HepG2 (cell line): ENCODE measurements around the gene RNF4. TPM values are rescaled to one million over a fixed set of nuclear protein-coding genes. Genes with fewer than 3 reads are reported as not detected.

Experiments used
- ATAC-seq: fragments of 200-7000 bp; cut with Tn5 transposase; 3 replicates; pipeline ENCODE4 v1.9.1; 2020; ENCODE audit warnings: mild to moderate bottlenecking, moderate library complexity
- BruUV-seq: library from RNA; stranded (reverse); fragments of 400-500 nt; replicated peaks from 2 replicates; lab custom pipeline; 2021; lab: Mats Ljungman, UMichigan
- CTCF ChIA-PET: fragments of 300-600 bp; formaldehyde crosslinking; extraction: SDS; loops from one replicate; lab custom pipeline; 2021; ENCODE audit warnings: low total read pairs, inconsistent platforms, low intra/inter-chr PET ratio; lab: Yijun Ruan, JAX
- POLR2A ChIA-PET: fragments of 350-600 bp; sonication (Branson Sonifier 250); formaldehyde crosslinking; loops from one replicate; lab custom pipeline; 2020; ENCODE audit warnings: antibody characterized with exemption, inconsistent platforms; lab: Yijun Ruan, JAX
- DNase-seq: peaks from one replicate; pipeline ENCODE4 v3.0.0-alpha.2; 2015; ENCODE audit warnings: low spot score
- FAIRE-seq: peaks from 3 replicates; lab custom pipeline; 2011; peaks lifted over from hg19 to GRCh38; lab: Jason Lieb, UNC
- H2AFZ ChIP-seq: one replicate; pipeline ENCODE4 v1.6.1; 2011; ENCODE audit warnings: low read length, inconsistent platforms
- H3K27ac ChIP-seq: fragments of 300-600 bp; 3 replicates; pipeline ENCODE4 v1.8.0; 2011; ENCODE audit warnings: mixed run types, mild to moderate bottlenecking, mixed read lengths, low read length, inconsistent platforms; ENCODE audit not compliant: insufficient read depth; ENCODE audit errors: extremely low read length
- H3K27me3 ChIP-seq, 2 experiments: fragments of 200-600 bp in 1 of 2; 2 replicates in 1 of 2; 3 replicates in 1 of 2; pipeline versions ENCODE4 v1.6.0 to v1.8.0; 2011; ENCODE audit warnings: low read length in 2 of 2, mild to moderate bottlenecking in 2 of 2, moderate library complexity in 2 of 2, inconsistent platforms in 1 of 2; ENCODE audit not compliant: insufficient read depth in 2 of 2, control insufficient read depth in 1 of 2
- H3K36me3 ChIP-seq, 2 experiments: fragments of 200-600 bp in 1 of 2; replicated peaks in 1 of 2; 2 replicates in 1 of 2; 3 replicates in 1 of 2; pipeline versions ENCODE4 v1.5.1 to v1.8.0; 2011; ENCODE audit warnings: low read length in 2 of 2, inconsistent platforms in 1 of 2; ENCODE audit not compliant: insufficient read depth in 2 of 2, control insufficient read depth in 1 of 2
- H3K4me1 ChIP-seq: 2 replicates; pipeline ENCODE4 v1.5.1; 2012; ENCODE audit warnings: low read length, inconsistent platforms; ENCODE audit not compliant: insufficient read depth
- H3K4me2 ChIP-seq: 2 replicates; pipeline ENCODE4 v1.6.0; 2011; ENCODE audit warnings: low read depth, low read length, inconsistent platforms
- H3K4me3 ChIP-seq, 3 experiments: fragments of 200-600 bp in 1 of 3; sonication (generic), shearing (Covaris generic) in 1 of 3; replicated peaks in 1 of 3; 2 replicates each; pipeline ENCODE4 v1.5.1; 2011 to 2016; ENCODE audit warnings: low read length in 3 of 3, inconsistent platforms in 2 of 3, low read depth in 2 of 3, mild to moderate bottlenecking in 2 of 3, control low read depth in 1 of 3, mixed read lengths in 1 of 3; ENCODE audit not compliant: insufficient read depth in 1 of 3
- H3K79me2 ChIP-seq: one replicate; pipeline ENCODE4 v1.6.1; 2011; ENCODE audit warnings: low read length, inconsistent platforms; ENCODE audit not compliant: insufficient read depth
- H3K9ac ChIP-seq: 2 replicates; pipeline ENCODE4 v1.6.0; 2011; ENCODE audit warnings: mild to moderate bottlenecking, low read depth, low read length, inconsistent platforms; ENCODE audit not compliant: insufficient read depth
- H3K9me3 ChIP-seq: 2 replicates; pipeline ENCODE4 v1.5.1; 2012; ENCODE audit warnings: mild to moderate bottlenecking, low read length
- H4K20me1 ChIP-seq: 2 replicates; pipeline ENCODE4 v1.6.0; 2011; ENCODE audit warnings: inconsistent platforms, mild to moderate bottlenecking, low read length, moderate library complexity; ENCODE audit not compliant: insufficient read depth
- HNRNPLL ChIP-seq: fragments of 200-400 bp; formaldehyde crosslinking; IDR thresholded peaks from 2 replicates; pipeline ENCODE4 v1.6.1; 2017; ENCODE audit warnings: mild to moderate bottlenecking, low read depth, low read length; ENCODE audit not compliant: poor library complexity, severe bottlenecking
- JUN ChIP-seq: sonication (generic); formaldehyde crosslinking; IDR thresholded peaks from 2 replicates; pipeline ENCODE4 v1.4.0; 2020; ENCODE audit warnings: mild to moderate bottlenecking, missing genetic modification reagents
- KDM4B ChIP-seq: sonication (generic); formaldehyde crosslinking; IDR thresholded peaks from 2 replicates; pipeline ENCODE4 v1.4.0; 2020; ENCODE audit warnings: missing genetic modification reagents
- MAF1 ChIP-seq: sonication (generic); formaldehyde crosslinking; IDR thresholded peaks from 2 replicates; pipeline ENCODE4 v1.5.0; 2020; ENCODE audit warnings: missing genetic modification reagents, borderline replicate concordance
- MYNN ChIP-seq: sonication (generic); formaldehyde crosslinking; IDR thresholded peaks from 2 replicates; pipeline ENCODE4 v1.4.0; 2020; ENCODE audit warnings: mild to moderate bottlenecking, low read depth, missing genetic modification reagents
- NCOA1 ChIP-seq: sonication (generic); formaldehyde crosslinking; IDR thresholded peaks from 2 replicates; pipeline ENCODE4 v1.9.0; 2021; ENCODE audit warnings: missing genetic modification reagents
- RORA ChIP-seq: sonication (generic); formaldehyde crosslinking; IDR thresholded peaks from 2 replicates; pipeline ENCODE4 v1.5.0; 2020; ENCODE audit warnings: mild to moderate bottlenecking, missing genetic modification reagents, moderate library complexity
- SRF ChIP-seq: IDR thresholded peaks from 2 replicates; pipeline ENCODE4 v1.6.1; 2011; ENCODE audit warnings: mild to moderate bottlenecking, low read depth, low read length, moderate library complexity
- SRSF4 ChIP-seq: fragments of 200-400 bp; formaldehyde crosslinking; IDR thresholded peaks from one replicate; pipeline ENCODE4 v1.6.1; 2018; ENCODE audit warnings: mild to moderate bottlenecking, low read depth, low read length, moderate library complexity; ENCODE audit not compliant: poor library complexity, severe bottlenecking
- WGBS: methylation state at CpG from one replicate; pipeline ENCODE4 v1.1.6; 2017; ENCODE audit warnings: low lambda C conversion rate; 5-methylcytosine and 5-hydroxymethylcytosine counted together
- in situ Hi-C: cut with HindIII; loops from 2 replicates; pipeline ENCODE4 v1.10.0; 2017; ENCODE audit warnings: low pct_unique_long_range_greater_than_20kb; ENCODE audit not compliant: extremely low pct_ligation_motif_present
- intact Hi-C: fragments of 100-400 bp; cut with micrococcal nuclease; formaldehyde crosslinking; loops from one replicate; pipeline ENCODE4 v1.10.0; 2022; ENCODE audit not compliant: unreplicated experiment
- polyA plus RNA-seq, 8 experiments: library from polyadenylated mRNA; depleted of rRNA in 3 of 8; stranded (reverse) in 7 of 8; unstranded in 1 of 8; fragments of >200 nt; fragmentation: Illumina TruSeq in 4 of 8; extraction: Trizol in 4 of 8; gene quantifications; 2 replicates each; pipeline versions ENCODE4 v1.2.1 to v1.2.3, GENCODE V29; 2011 to 2016; ENCODE audit warnings: low read depth in 4 of 8, missing spikeins in 1 of 8, mixed read lengths in 1 of 8; ENCODE audit not compliant: insufficient read depth in 1 of 8
- total RNA-seq, 5 experiments: library from RNA; depleted of rRNA; stranded (reverse); fragments of >200 nt; fragmentation: Illumina TruSeq; extraction: Trizol; gene quantifications; 2 replicates each; pipeline ENCODE4 v1.2.3, GENCODE V29; 2016; ENCODE audit warnings: low read depth in 1 of 5
- TF ChIP-seq, protein P1 (sequence below): sonication (generic); formaldehyde crosslinking; IDR thresholded peaks from 2 replicates; pipeline ENCODE4 v1.4.0; 2020; ENCODE audit warnings: missing genetic modification reagents
- TF ChIP-seq, protein P2 (sequence below): sonication (generic); formaldehyde crosslinking; IDR thresholded peaks from 2 replicates; pipeline ENCODE4 v1.8.0; 2022; ENCODE audit warnings: mild to moderate bottlenecking, missing genetic modification reagents, moderate library complexity
- TF ChIP-seq, protein P3 (sequence below): sonication (generic); formaldehyde crosslinking; IDR thresholded peaks from 2 replicates; pipeline ENCODE4 v1.4.0; 2020; ENCODE audit warnings: mild to moderate bottlenecking, missing genetic modification reagents
- TF ChIP-seq, protein P4 (sequence below): sonication (generic); formaldehyde crosslinking; conservative IDR thresholded peaks from 2 replicates; pipeline ENCODE4 v1.4.0; 2020; ENCODE audit warnings: mild to moderate bottlenecking, missing genetic modification reagents, moderate library complexity
- TF ChIP-seq, protein P5 (sequence below): IDR thresholded peaks from 2 replicates; pipeline ENCODE4 v1.6.1; 2016

Gene RNF4
- total and polyA plus RNA-seq, 2 of the 13 experiments (the other 11 are each of a cell fraction or from before 2014, with no cell fraction given): 38.1 to 45.1 TPM

DNA sequence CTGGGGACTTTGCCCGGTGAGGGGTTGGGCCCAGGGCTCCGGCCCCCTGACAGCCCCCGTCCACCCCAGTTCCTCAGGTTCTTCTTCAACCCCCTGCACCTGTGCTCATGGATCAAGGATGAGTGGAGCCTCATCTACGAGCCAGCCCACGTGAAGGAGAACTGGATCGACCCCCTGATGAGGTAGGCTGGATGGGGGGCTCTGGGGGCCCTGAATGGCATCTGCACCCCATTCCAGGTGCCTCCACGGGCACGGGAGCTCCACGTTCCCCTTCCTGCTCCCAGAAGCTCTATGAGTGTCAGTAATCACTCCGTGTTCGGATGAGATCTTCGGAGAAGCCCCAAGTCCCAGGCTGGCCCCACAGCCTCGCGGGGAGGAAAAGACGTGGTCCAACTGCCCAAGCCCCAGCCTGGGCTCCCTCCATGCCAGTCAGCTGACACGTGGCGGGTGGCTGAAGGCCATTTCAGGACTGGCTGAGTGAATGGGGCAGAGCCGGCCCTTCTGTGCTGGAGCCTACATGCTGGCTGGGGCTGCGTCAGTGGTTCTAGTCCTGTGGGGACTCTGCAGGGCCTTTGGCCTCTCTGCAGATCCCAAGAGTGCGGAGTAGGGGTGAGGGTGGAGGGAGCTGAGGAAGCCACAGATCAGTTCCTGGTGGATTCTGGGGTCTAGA, 25.7 kb upstream of the RNF4 start:
- no peak overlapping the region; the same call in 1 of the 2 replicates for H3K4me2 ChIP-seq
- no peak overlapping the region for H2AFZ ChIP-seq
- in situ Hi-C loops (no loop called here), intact Hi-C loops (no loop called here)
- DNase-seq (no peak), ATAC-seq (no peak), FAIRE-seq (no peak)
- no peaks in the 10 kb centered on the region for H3K9me3 ChIP-seq
- POLR2A ChIA-PET: no interaction called here
- H3K36me3 ChIP-seq: no peaks in the 10 kb centered on the region
- CTCF ChIA-PET: no interaction called here
- H4K20me1 ChIP-seq: no peaks in the 10 kb centered on the region
- no peak overlapping the region for H3K27ac ChIP-seq
- WGBS: 46% methylated on average over 3 of the region's 20 CpGs
- H3K4me1 ChIP-seq: peaks cover 13% of the 10 kb centered on the region
- no peaks in the 10 kb centered on the region for H3K79me2 ChIP-seq
- H3K4me3 ChIP-seq: no peak overlapping the region
- H3K27me3 ChIP-seq: peaks cover 0 to 7% of the 10 kb centered on the region in 2 experiments; a peak in 3 of 5 replicates
- BruUV-seq: no TSS peak
- H3K9ac ChIP-seq: no peak overlapping the region
- TF ChIP-seq, protein P1, sequence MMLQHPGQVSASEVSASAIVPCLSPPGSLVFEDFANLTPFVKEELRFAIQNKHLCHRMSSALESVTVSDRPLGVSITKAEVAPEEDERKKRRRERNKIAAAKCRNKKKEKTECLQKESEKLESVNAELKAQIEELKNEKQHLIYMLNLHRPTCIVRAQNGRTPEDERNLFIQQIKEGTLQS: no peak
- TF ChIP-seq KDM4B: no peak
- no peak for TF ChIP-seq SRF
- no peak for TF ChIP-seq RORA (CRISPR knock-in tag)
- no peak for TF ChIP-seq MYNN (CRISPR knock-in tag)
- TF ChIP-seq SRSF4: no peak
- TF ChIP-seq, protein P2, sequence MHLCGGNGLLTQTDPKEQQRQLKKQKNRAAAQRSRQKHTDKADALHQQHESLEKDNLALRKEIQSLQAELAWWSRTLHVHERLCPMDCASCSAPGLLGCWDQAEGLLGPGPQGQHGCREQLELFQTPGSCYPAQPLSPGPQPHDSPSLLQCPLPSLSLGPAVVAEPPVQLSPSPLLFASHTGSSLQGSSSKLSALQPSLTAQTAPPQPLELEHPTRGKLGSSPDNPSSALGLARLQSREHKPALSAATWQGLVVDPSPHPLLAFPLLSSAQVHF (CRISPR knock-in tag): no peak
- TF ChIP-seq, protein P3, sequence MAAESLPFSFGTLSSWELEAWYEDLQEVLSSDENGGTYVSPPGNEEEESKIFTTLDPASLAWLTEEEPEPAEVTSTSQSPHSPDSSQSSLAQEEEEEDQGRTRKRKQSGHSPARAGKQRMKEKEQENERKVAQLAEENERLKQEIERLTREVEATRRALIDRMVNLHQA: no peak
- TF ChIP-seq MAF1 (CRISPR knock-in tag): no peak
- no peak for TF ChIP-seq JUN (CRISPR knock-in tag)
- TF ChIP-seq, protein P4, sequence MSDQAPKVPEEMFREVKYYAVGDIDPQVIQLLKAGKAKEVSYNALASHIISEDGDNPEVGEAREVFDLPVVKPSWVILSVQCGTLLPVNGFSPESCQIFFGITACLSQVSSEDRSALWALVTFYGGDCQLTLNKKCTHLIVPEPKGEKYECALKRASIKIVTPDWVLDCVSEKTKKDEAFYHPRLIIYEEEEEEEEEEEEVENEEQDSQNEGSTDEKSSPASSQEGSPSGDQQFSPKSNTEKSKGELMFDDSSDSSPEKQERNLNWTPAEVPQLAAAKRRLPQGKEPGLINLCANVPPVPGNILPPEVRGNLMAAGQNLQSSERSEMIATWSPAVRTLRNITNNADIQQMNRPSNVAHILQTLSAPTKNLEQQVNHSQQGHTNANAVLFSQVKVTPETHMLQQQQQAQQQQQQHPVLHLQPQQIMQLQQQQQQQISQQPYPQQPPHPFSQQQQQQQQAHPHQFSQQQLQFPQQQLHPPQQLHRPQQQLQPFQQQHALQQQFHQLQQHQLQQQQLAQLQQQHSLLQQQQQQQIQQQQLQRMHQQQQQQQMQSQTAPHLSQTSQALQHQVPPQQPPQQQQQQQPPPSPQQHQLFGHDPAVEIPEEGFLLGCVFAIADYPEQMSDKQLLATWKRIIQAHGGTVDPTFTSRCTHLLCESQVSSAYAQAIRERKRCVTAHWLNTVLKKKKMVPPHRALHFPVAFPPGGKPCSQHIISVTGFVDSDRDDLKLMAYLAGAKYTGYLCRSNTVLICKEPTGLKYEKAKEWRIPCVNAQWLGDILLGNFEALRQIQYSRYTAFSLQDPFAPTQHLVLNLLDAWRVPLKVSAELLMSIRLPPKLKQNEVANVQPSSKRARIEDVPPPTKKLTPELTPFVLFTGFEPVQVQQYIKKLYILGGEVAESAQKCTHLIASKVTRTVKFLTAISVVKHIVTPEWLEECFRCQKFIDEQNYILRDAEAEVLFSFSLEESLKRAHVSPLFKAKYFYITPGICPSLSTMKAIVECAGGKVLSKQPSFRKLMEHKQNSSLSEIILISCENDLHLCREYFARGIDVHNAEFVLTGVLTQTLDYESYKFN (CRISPR knock-in tag): no peak
- no peak for TF ChIP-seq NCOA1 (CRISPR knock-in tag)
- TF ChIP-seq, protein P5, sequence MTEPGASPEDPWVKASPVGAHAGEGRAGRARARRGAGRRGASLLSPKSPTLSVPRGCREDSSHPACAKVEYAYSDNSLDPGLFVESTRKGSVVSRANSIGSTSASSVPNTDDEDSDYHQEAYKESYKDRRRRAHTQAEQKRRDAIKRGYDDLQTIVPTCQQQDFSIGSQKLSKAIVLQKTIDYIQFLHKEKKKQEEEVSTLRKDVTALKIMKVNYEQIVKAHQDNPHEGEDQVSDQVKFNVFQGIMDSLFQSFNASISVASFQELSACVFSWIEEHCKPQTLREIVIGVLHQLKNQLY: no peak
- TF ChIP-seq HNRNPLL: no peak
